ENCODE measurements around the gene CRIM1.

- TF ChIP-seq TAF1 (conservative IDR thresholded peaks at IDR 0.05) (no peak), MAX (IDR thresholded peaks at IDR 0.05) (no peak), EGR1 (IDR thresholded peaks at IDR 0.05; ENCODE audit: low read depth in 2 of 2) (no peak), RAD21 (IDR thresholded peaks at IDR 0.05) (no peak), CTCF (IDR thresholded peaks at IDR 0.05; ENCODE audit: low read depth, low read length, missing input control) (no peak)
Measured at GRCh38 chr2:36393738-36394256, 38.2 kb downstream of the CRIM1 start.
